Measurements from ENCODE around the gene ZSWIM3.
A peak's percentile ranks its signal among the peaks of the same experiment; 100 is the strongest.

ZSWIM3 gene

GRCh38 chr20:45833030-45833882 is 24.2 kb upstream of the ZSWIM3 start, which contains the start of gene SNX21:
SNX21 (plus strand) TSS chr20:45833799; CDS start chr20:45833920, 121 bp downstream.
- no peaks in the 10 kb centered on the region for H3K79me2 ChIP-seq (ENCODE audit: control insufficient read depth, low read length)
- no peaks in the 10 kb centered on the region for H3K9me3 ChIP-seq (ENCODE audit: control insufficient read depth, insufficient read depth, low read length)
- peaks cover 11% of the 10 kb centered on the region for H3K4me1 ChIP-seq (ENCODE audit: control insufficient read depth, low read length)
- peak within 1 kb of the TSS; percentile 67 for H3K4me2 ChIP-seq (ENCODE audit: low read length)
- 0 out of 2 replicates have a peak, but pooled peaks have one; percentile 51 for TF ChIP-seq EZH2phosphoT487 (IDR thresholded peaks at IDR 0.05; ENCODE audit: borderline replicate concordance, low read length)
- TF ChIP-seq CTCF (IDR thresholded peaks at IDR 0.05; ENCODE audit: low read depth, low read length, poor library complexity, severe bottlenecking) = no peak
- 0 out of 2 replicates have a peak, but pooled peaks cover 2% of the 10 kb centered on the region for H3F3A ChIP-seq (ENCODE audit: control insufficient read depth, insufficient read depth)
- H3K9me2 ChIP-seq (replicated peaks; ENCODE audit: control insufficient read depth, low read length) = no peaks in the 10 kb centered on the region
- H3K36me3 ChIP-seq (ENCODE audit: control insufficient read depth, low read length) = no peaks in the 10 kb centered on the region
- peaks cover 23% of the 10 kb centered on the region for H3K27me3 ChIP-seq (ENCODE audit: control insufficient read depth, low read length)
- H4K20me1 ChIP-seq (ENCODE audit: control insufficient read depth, insufficient read depth, low read depth, low read length) = no peaks in the 10 kb centered on the region
- H3K4me3 ChIP-seq (ENCODE audit: low read length) = peak within 1 kb of the TSS; percentile 65
- no peak within 1 kb of the TSS for H3K27ac ChIP-seq (ENCODE audit: low read depth, low read length)

GRCh38 chr20:45833883-45834796 is 23.3 kb upstream of the ZSWIM3 start:
- no peaks in the 10 kb centered on the region for H3K9me2 ChIP-seq (replicated peaks; ENCODE audit: control insufficient read depth, low read length)
- peaks cover 11% of the 10 kb centered on the region for H3K4me1 ChIP-seq (ENCODE audit: control insufficient read depth, low read length)
- TF ChIP-seq EZH2phosphoT487 (IDR thresholded peaks at IDR 0.05; ENCODE audit: borderline replicate concordance, low read length) (no peak), CTCF (IDR thresholded peaks at IDR 0.05; ENCODE audit: low read depth, low read length, poor library complexity, severe bottlenecking) (no peak)
- H3K4me2 ChIP-seq (ENCODE audit: low read length) = peak overlapping the region; percentile 67
- peak overlapping the region; percentile 65 for H3K4me3 ChIP-seq (ENCODE audit: low read length)
- no peak overlapping the region for H3K27ac ChIP-seq (ENCODE audit: low read depth, low read length)
- 0 out of 2 replicates have a peak, but pooled peaks cover 2% of the 10 kb centered on the region for H3F3A ChIP-seq (ENCODE audit: control insufficient read depth, insufficient read depth)
- no peaks in the 10 kb centered on the region for H4K20me1 ChIP-seq (ENCODE audit: control insufficient read depth, insufficient read depth, low read depth, low read length)
- peaks cover 23% of the 10 kb centered on the region for H3K27me3 ChIP-seq (ENCODE audit: control insufficient read depth, low read length)
- H3K36me3 ChIP-seq (ENCODE audit: control insufficient read depth, low read length) = no peaks in the 10 kb centered on the region
- no peaks in the 10 kb centered on the region for H3K9me3 ChIP-seq (ENCODE audit: control insufficient read depth, insufficient read depth, low read length)
- no peaks in the 10 kb centered on the region for H3K79me2 ChIP-seq (ENCODE audit: control insufficient read depth, low read length)

- H3K4me2 ChIP-seq (ENCODE audit: low read length) = no peak overlapping the region
- no peaks in the 10 kb centered on the region for H3K36me3 ChIP-seq (ENCODE audit: control insufficient read depth, low read length)
- H3K9me2 ChIP-seq (replicated peaks; ENCODE audit: control insufficient read depth, low read length) = no peaks in the 10 kb centered on the region
- no peaks in the 10 kb centered on the region for H3K9me3 ChIP-seq (ENCODE audit: control insufficient read depth, insufficient read depth, low read length)
- TF ChIP-seq EZH2phosphoT487 (IDR thresholded peaks at IDR 0.05; ENCODE audit: borderline replicate concordance, low read length) (no peak), CTCF (IDR thresholded peaks at IDR 0.05; ENCODE audit: low read depth, low read length, poor library complexity, severe bottlenecking) (no peak)
- H3K27ac ChIP-seq (ENCODE audit: low read depth, low read length) = no peak overlapping the region
- H3K4me1 ChIP-seq (ENCODE audit: control insufficient read depth, low read length) = peaks cover 11% of the 10 kb centered on the region
- no peak overlapping the region for H3K4me3 ChIP-seq (ENCODE audit: low read length)
- no peaks in the 10 kb centered on the region for H4K20me1 ChIP-seq (ENCODE audit: control insufficient read depth, insufficient read depth, low read depth, low read length)
- peaks cover 23% of the 10 kb centered on the region for H3K27me3 ChIP-seq (ENCODE audit: control insufficient read depth, low read length)
- H3F3A ChIP-seq (ENCODE audit: control insufficient read depth, insufficient read depth) = 0 out of 2 replicates have a peak, but pooled peaks cover 2% of the 10 kb centered on the region
- no peaks in the 10 kb centered on the region for H3K79me2 ChIP-seq (ENCODE audit: control insufficient read depth, low read length)
Measured at GRCh38 chr20:45834797-45835161, 22.6 kb upstream of the ZSWIM3 start.

Data from DOHH2 (cell line).